H1 (cell line): ENCODE results near the gene MSI2. TPM values are rescaled to one million over a fixed set of nuclear protein-coding genes. Genes with fewer than 3 reads are reported as not detected.

Experiments
- CTCF ChIA-PET: fragments of 300-600 bp; sonication (Branson Sonifier 250); formaldehyde crosslinking; loops from one replicate; lab custom pipeline; 2021; ENCODE audit not compliant: partially characterized antibody; lab: Charles Lee
- POLR2A ChIA-PET: fragments of 300-600 bp; sonication (Branson Sonifier 250); formaldehyde crosslinking; loops from one replicate; lab custom pipeline; 2021; ENCODE audit warnings: inconsistent platforms; ENCODE audit not compliant: partially characterized antibody; lab: Charles Lee
- DNase-seq, 2 experiments: peaks; one replicate each; pipeline versions ENCODE4 v3.0.0 to v3.0.0-alpha.2; 2010 to 2022; ENCODE audit warnings: low spot score in 2 of 2, low read depth in 1 of 2, mixed read lengths in 1 of 2
- FAIRE-seq: peaks from 2 replicates; lab custom pipeline; 2011; peaks lifted over from hg19 to GRCh38; lab: Jason Lieb, UNC
- H2AFZ ChIP-seq: 2 replicates; pipeline ENCODE4 v1.8.1; 2012; ENCODE audit warnings: low read length, inconsistent platforms
- H2AK5ac ChIP-seq: 2 replicates; pipeline ENCODE4 v1.6.1; 2013; ENCODE audit warnings: low read depth, low read length
- H2BK120ac ChIP-seq: replicated peaks from 2 replicates; pipeline ENCODE3; 2013; ENCODE audit warnings: low read depth, low read length, inconsistent platforms
- H2BK12ac ChIP-seq: 2 replicates; pipeline ENCODE4 v1.6.1; 2013; ENCODE audit warnings: low read depth, low read length
- H2BK15ac ChIP-seq: 2 replicates; pipeline ENCODE4 v1.6.1; 2013; ENCODE audit warnings: low read length
- H2BK20ac ChIP-seq: 2 replicates; pipeline ENCODE4 v1.6.1; 2013; ENCODE audit warnings: low read length
- H2BK5ac ChIP-seq: 2 replicates; pipeline ENCODE4 v1.6.1; 2013; ENCODE audit warnings: low read depth, low read length
- H3K14ac ChIP-seq: 2 replicates; pipeline ENCODE4 v1.6.1; 2013; ENCODE audit warnings: inconsistent platforms; ENCODE audit not compliant: insufficient read length
- H3K18ac ChIP-seq: 2 replicates; pipeline ENCODE4 v1.6.1; 2013; ENCODE audit warnings: low read length; ENCODE audit errors: extremely low read depth
- H3K23ac ChIP-seq: 2 replicates; pipeline ENCODE4 v1.6.1; 2013; ENCODE audit warnings: inconsistent platforms; ENCODE audit not compliant: insufficient read length
- H3K23me2 ChIP-seq: 2 replicates; pipeline ENCODE4 v1.6.1; 2013; ENCODE audit warnings: low read depth, low read length
- H3K27ac ChIP-seq: 2 replicates; pipeline ENCODE4 v1.6.1; 2011; ENCODE audit warnings: low read depth, low read length, inconsistent platforms
- H3K27me3 ChIP-seq, 4 experiments: replicated peaks in 1 of 4; 1 replicate in 1 of 4; 2 replicates in 3 of 4; pipeline versions ENCODE4 v1.6.1 to v1.8.1; 2011 to 2013; ENCODE audit warnings: low read length in 3 of 4, mild to moderate bottlenecking in 3 of 4, inconsistent platforms in 2 of 4, mixed read lengths in 2 of 4, moderate library complexity in 1 of 4; ENCODE audit not compliant: control insufficient read depth in 3 of 4, insufficient read depth in 3 of 4; ENCODE audit errors: extremely low read depth in 1 of 4
- H3K36me3 ChIP-seq, 4 experiments: 2 replicates each; pipeline versions ENCODE4 v1.6.1 to v1.8.1; 2011 to 2013; ENCODE audit warnings: mild to moderate bottlenecking in 4 of 4, low read length in 3 of 4, moderate library complexity in 2 of 4, control low read depth in 1 of 4, inconsistent platforms in 1 of 4; ENCODE audit not compliant: insufficient read depth in 4 of 4, control insufficient read depth in 2 of 4
- H3K4ac ChIP-seq: replicated peaks from 2 replicates; pipeline ENCODE3; 2013; ENCODE audit warnings: low read length, low read depth, mixed read lengths, inconsistent platforms; ENCODE audit not compliant: insufficient read length
- H3K4me1 ChIP-seq, 4 experiments: replicated peaks in 1 of 4; 1 replicate in 1 of 4; 2 replicates in 3 of 4; pipeline versions ENCODE4 v1.6.1 to v1.8.1; 2011 to 2013; ENCODE audit warnings: low read length in 3 of 4, inconsistent platforms in 2 of 4, mixed read lengths in 1 of 4; ENCODE audit not compliant: insufficient read depth in 4 of 4, control insufficient read depth in 3 of 4
- H3K4me2 ChIP-seq, 2 experiments: 2 replicates each; pipeline versions ENCODE4 v1.6.1 to v1.8.1; 2011 to 2013; ENCODE audit warnings: low read depth in 2 of 2, low read length in 2 of 2, control low read depth in 1 of 2, inconsistent platforms in 1 of 2, mild to moderate bottlenecking in 1 of 2; ENCODE audit not compliant: insufficient read depth in 1 of 2
- H3K4me3 ChIP-seq, 4 experiments: fragments of 200-600, 300-600 bp in 1 of 4; sonication (generic), shearing (Covaris generic), sonication (Bioruptor Twin) in 1 of 4; 2 replicates each; pipeline versions ENCODE4 v1.5.1 to v1.8.1; 2011 to 2016; ENCODE audit warnings: low read length in 4 of 4, low read depth in 3 of 4, control low read depth in 2 of 4, inconsistent platforms in 2 of 4, mild to moderate bottlenecking in 2 of 4, mixed read lengths in 1 of 4, moderate library complexity in 1 of 4; ENCODE audit not compliant: insufficient read depth in 2 of 4; ENCODE audit errors: extremely low read depth in 1 of 4
- H3K56ac ChIP-seq: replicated peaks from 2 replicates; pipeline ENCODE3; 2013; ENCODE audit warnings: low read depth, mild to moderate bottlenecking, mixed read lengths, low read length, inconsistent platforms; ENCODE audit not compliant: insufficient read length
- H3K79me1 ChIP-seq: 2 replicates; pipeline ENCODE4 v1.6.1; 2013; ENCODE audit warnings: low read depth, low read length, control low read depth
- H3K79me2 ChIP-seq, 2 experiments: 2 replicates each; pipeline versions ENCODE4 v1.6.1 to v1.8.1; 2012 to 2013; ENCODE audit warnings: low read length in 2 of 2, mild to moderate bottlenecking in 2 of 2, inconsistent platforms in 1 of 2; ENCODE audit not compliant: insufficient read depth in 2 of 2, control insufficient read depth in 1 of 2
- H3K9ac ChIP-seq, 4 experiments: replicated peaks in 1 of 4; 1 replicate in 1 of 4; 2 replicates in 3 of 4; pipeline versions ENCODE4 v1.6.1 to v1.8.1; 2011 to 2013; ENCODE audit warnings: low read depth in 3 of 4, low read length in 3 of 4, control low read depth in 2 of 4, mild to moderate bottlenecking in 2 of 4, moderate library complexity in 2 of 4, inconsistent platforms in 1 of 4; ENCODE audit errors: extremely low read depth in 1 of 4
- H3K9me3 ChIP-seq, 2 experiments: 2 replicates each; pipeline versions ENCODE4 v1.6.1 to v1.8.1; 2012 to 2013; ENCODE audit warnings: mild to moderate bottlenecking in 2 of 2, moderate library complexity in 2 of 2, control low read depth in 1 of 2, inconsistent platforms in 1 of 2, low read depth in 1 of 2, low read length in 1 of 2, mixed read lengths in 1 of 2; ENCODE audit not compliant: insufficient read depth in 2 of 2
- H4K20me1 ChIP-seq, 2 experiments: replicated peaks in 1 of 2; 2 replicates each; pipeline versions ENCODE3 to v1.8.1; 2011 to 2013; ENCODE audit warnings: inconsistent platforms in 2 of 2, low read length in 2 of 2, mild to moderate bottlenecking in 1 of 2; ENCODE audit not compliant: insufficient read depth in 2 of 2, control insufficient read depth in 1 of 2
- H4K5ac ChIP-seq: 2 replicates; pipeline ENCODE4 v1.6.1; 2013; ENCODE audit warnings: low read length, low read depth, mixed read lengths, inconsistent platforms; ENCODE audit not compliant: insufficient read length
- H4K8ac ChIP-seq: 2 replicates; pipeline ENCODE4 v1.8.0; 2013; ENCODE audit warnings: mild to moderate bottlenecking, moderate library complexity, low read length, inconsistent platforms; ENCODE audit not compliant: insufficient read depth; ENCODE audit errors: extremely low read depth
- H4K91ac ChIP-seq: replicated peaks from 2 replicates; pipeline ENCODE3; 2013; ENCODE audit warnings: low read length, mixed read lengths, inconsistent platforms; ENCODE audit not compliant: insufficient read length
- BCL11A ChIP-seq, 2 experiments: IDR thresholded peaks; one replicate each; pipeline ENCODE4 v1.6.1; 2011; ENCODE audit warnings: low read depth in 2 of 2, low read length in 2 of 2, mild to moderate bottlenecking in 2 of 2
- CEBPB ChIP-seq: IDR thresholded peaks from 2 replicates; pipeline ENCODE4 v1.6.1; 2012; ENCODE audit warnings: low read depth, low read length
- CHD2 ChIP-seq: IDR thresholded peaks from 2 replicates; pipeline ENCODE4 v1.6.1; 2012; ENCODE audit warnings: low read length, improper control_type of control experiment
- EZH2 ChIP-seq: fragments of 200-600 bp; sonication (generic); IDR thresholded peaks from 2 replicates; pipeline ENCODE4 v1.7.1; 2012; ENCODE audit warnings: low read depth, mild to moderate bottlenecking, moderate library complexity, low read length, inconsistent platforms; ENCODE audit not compliant: severe bottlenecking
- GTF2F1 ChIP-seq: IDR thresholded peaks from 2 replicates; pipeline ENCODE4 v1.6.1; 2012; ENCODE audit warnings: low read depth, low read length, improper control_type of control experiment, borderline replicate concordance
- JUND ChIP-seq: IDR thresholded peaks from 2 replicates; pipeline ENCODE4 v1.6.1; 2011; ENCODE audit warnings: mild to moderate bottlenecking, improper control_type of control experiment, low read length
- KDM1A ChIP-seq: fragments of 200-600, 300-600 bp; sonication (generic); IDR thresholded peaks from 2 replicates; pipeline ENCODE4 v1.7.1; 2016; ENCODE audit warnings: mild to moderate bottlenecking, low read length, borderline replicate concordance
- POLR2A ChIP-seq, 2 experiments: IDR thresholded peaks; 1 replicate in 1 of 2; 2 replicates in 1 of 2; pipeline ENCODE4 v1.6.1; 2011; ENCODE audit warnings: low read depth in 2 of 2, low read length in 2 of 2, mild to moderate bottlenecking in 2 of 2; ENCODE audit errors: control extremely low read depth in 1 of 2
- POLR2AphosphoS5 ChIP-seq: IDR thresholded peaks from 2 replicates; pipeline ENCODE4 v1.6.1; 2011; ENCODE audit warnings: low read depth, low read length
- RAD21 ChIP-seq, 2 experiments: IDR thresholded peaks in 1 of 2; conservative IDR thresholded peaks in 1 of 2; 2 replicates each; pipeline ENCODE4 v1.6.1; 2011; ENCODE audit warnings: low read depth in 2 of 2, low read length in 2 of 2, improper control_type of control experiment in 1 of 2, inconsistent platforms in 1 of 2, mild to moderate bottlenecking in 1 of 2, moderate library complexity in 1 of 2
- RNF2 ChIP-seq: fragments of 200-900, 300-1000 bp; sonication (generic); IDR thresholded peaks from 2 replicates; pipeline ENCODE4 v1.7.1; 2016; ENCODE audit warnings: borderline replicate concordance, low read depth, mild to moderate bottlenecking, antibody characterized with exemption, low read length; ENCODE audit not compliant: poor library complexity, severe bottlenecking; ENCODE audit errors: missing control alignments
- SP1 ChIP-seq: IDR thresholded peaks from 2 replicates; pipeline ENCODE4 v1.6.1; 2011; ENCODE audit warnings: low read depth, low read length
- SP2 ChIP-seq: IDR thresholded peaks from 2 replicates; pipeline ENCODE4 v1.6.1; 2012; ENCODE audit warnings: mild to moderate bottlenecking, low read length, inconsistent platforms
- SP4 ChIP-seq: IDR thresholded peaks from 2 replicates; pipeline ENCODE4 v1.6.1; 2012; ENCODE audit warnings: low read length, inconsistent platforms
- SRF ChIP-seq: IDR thresholded peaks from 2 replicates; pipeline ENCODE4 v1.6.1; 2011; ENCODE audit warnings: mild to moderate bottlenecking, low read depth, low read length, moderate library complexity
- TCF12 ChIP-seq: IDR thresholded peaks from 2 replicates; pipeline ENCODE4 v1.6.1; 2011; ENCODE audit warnings: low read depth, mild to moderate bottlenecking, low read length
- WGBS, 2 experiments: shearing (Covaris generic) in 1 of 2; methylation state at CpG; one replicate each; pipeline versions ENCODE4 v1.1.6 to v1.1.7; 2013 to 2015; ENCODE audit warnings: low lambda C conversion rate in 2 of 2, mixed read lengths in 2 of 2, inconsistent platforms in 1 of 2, low coverage in 1 of 2, missing lambda C conversion rate in 1 of 2; ENCODE audit not compliant: insufficient replicate concordance in 2 of 2, insufficient coverage in 1 of 2, insufficient read length in 1 of 2; ENCODE audit errors: extremely low coverage in 1 of 2, missing lambda C conversion rate in 1 of 2; 5-methylcytosine and 5-hydroxymethylcytosine counted together
- polyA plus RNA-seq, 7 experiments: library from polyadenylated mRNA; depleted of rRNA in 3 of 7; stranded (reverse) in 5 of 7; unstranded in 2 of 7; fragments of >200 nt in 5 of 7; fragments of 200-250 nt in 2 of 7; gene quantifications; 1 replicate in 5 of 7; 2 replicates in 1 of 7; 4 replicates in 1 of 7; pipeline versions ENCODE4 v1.2.1 to v1.2.3, GENCODE V29; 2011 to 2013; ENCODE audit warnings: missing spikeins in 2 of 7, mixed read lengths in 2 of 7
- total RNA-seq: library from RNA; stranded (reverse); fragmentation: NEBNext Ultra II Directional; extraction: Animal tissue kit (Norgen Biotek cat#: 25700); gene quantifications from 2 replicates; pipeline ENCODE4 v1.2.1, GENCODE V29; 2021

The MSI2 gene
- total and polyA plus RNA-seq, 2 of the 8 experiments (the other 6 are each of a cell fraction or from before 2014, with no cell fraction given), result 36.7 to 80.6 TPM

DNA sequence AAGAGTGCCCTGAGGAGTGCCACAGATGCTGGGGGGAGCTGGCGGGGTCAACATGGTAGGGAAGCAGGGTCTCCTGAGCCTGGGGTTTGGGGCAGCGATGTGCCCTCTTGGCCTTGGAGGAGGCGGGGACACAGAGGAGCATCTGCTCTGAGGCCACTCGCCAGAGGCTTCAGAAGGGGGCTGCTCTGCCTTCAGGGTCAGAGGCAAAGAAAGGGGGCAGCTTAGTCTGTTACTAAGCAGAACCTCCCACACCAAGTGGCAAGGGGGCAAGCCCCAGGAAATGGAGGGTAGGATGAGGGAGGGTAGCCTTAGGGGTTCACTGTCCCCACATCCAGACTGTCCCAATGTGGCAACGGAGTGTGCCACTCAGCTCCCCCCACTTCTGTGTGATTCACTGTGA lies 470.5 kb downstream of the MSI2 start:
- H3K9me3 ChIP-seq, result no peaks in the 10 kb centered on the region
- FAIRE-seq (no peak), DNase-seq (no peak)
- no peak overlapping the region for H4K91ac ChIP-seq
- no peak overlapping the region for H2AFZ ChIP-seq
- no peaks in the 10 kb centered on the region for H3K79me2 ChIP-seq
- H4K8ac ChIP-seq, result no peak overlapping the region
- no peaks in the 10 kb centered on the region for H4K20me1 ChIP-seq
- H4K5ac ChIP-seq, result no peak overlapping the region
- no peak overlapping the region for H2AK5ac ChIP-seq
- no peaks in the 10 kb centered on the region for H3K36me3 ChIP-seq
- POLR2A ChIA-PET, result interaction anchor here (1.3 kb wide), 1 partner anchor 10 kb away, joined by 3 read pairs; no protein-coding TSS in a partner anchor
- CTCF ChIA-PET, result interaction anchor here (0.7 to 3.7 kb wide), 13 partner anchors 10 to 594 kb away, joined by 3 to 15 read pairs (median 4); no protein-coding TSS in a partner anchor
- no peak overlapping the region for H2BK15ac ChIP-seq
- H2BK5ac ChIP-seq, result no peak overlapping the region
- H3K23me2 ChIP-seq, result no peaks in the 10 kb centered on the region
- H3K9ac ChIP-seq, result no peak overlapping the region
- H3K79me1 ChIP-seq, result no peaks in the 10 kb centered on the region
- H3K4me2 ChIP-seq, result no peak overlapping the region
- no peak overlapping the region for H3K18ac ChIP-seq
- H2BK120ac ChIP-seq, result no peak overlapping the region
- H2BK12ac ChIP-seq, result 0 out of 2 replicates have a peak overlapping the region, but pooled peaks have one; percentile 2
- 81% methylated on average over 5 of the region's 5 CpGs; no CpG with 5 or more reads in 1 of the 2 experiments for WGBS, 2 experiments
- H2BK20ac ChIP-seq, result no peak overlapping the region
- no peak overlapping the region for H3K4ac ChIP-seq
- no peak overlapping the region for H3K4me3 ChIP-seq
- H3K56ac ChIP-seq, result no peak overlapping the region
- no peaks in the 10 kb centered on the region; a peak in 1 of 7 replicates for H3K27me3 ChIP-seq
- no peak overlapping the region for H3K14ac ChIP-seq
- no peaks in the 10 kb centered on the region; a peak in 1 of 7 replicates for H3K4me1 ChIP-seq
- H3K27ac ChIP-seq, result no peak overlapping the region
- no peak overlapping the region for H3K23ac ChIP-seq
- no peak for TF ChIP-seq RNF2
- TF ChIP-seq SP2, result no peak
- TF ChIP-seq TCF12, result no peak
- TF ChIP-seq GTF2F1, result no peak
- no peak for TF ChIP-seq RAD21 (IDR thresholded peaks at IDR 0.05 in 1 of 2, conservative IDR thresholded peaks at IDR 0.05 in 1 of 2; ENCODE audit: low read depth in 2 of 2, low read length in 2 of 2)
- TF ChIP-seq JUND, result no peak
- TF ChIP-seq SP1, result no peak
- no peak for TF ChIP-seq KDM1A
- no peak for TF ChIP-seq CHD2
- no peak for TF ChIP-seq BCL11A (IDR thresholded peaks at IDR 0.05; ENCODE audit: low read depth in 2 of 2, low read length in 2 of 2)
- TF ChIP-seq POLR2AphosphoS5, result no peak
- no peak for TF ChIP-seq EZH2
- TF ChIP-seq POLR2A (IDR thresholded peaks at IDR 0.05; ENCODE audit: control extremely low read depth in 1 of 2, low read depth in 2 of 2, low read length in 2 of 2), result no peak
- TF ChIP-seq SRF, result no peak
- TF ChIP-seq SP4, result no peak
- no peak for TF ChIP-seq CEBPB
